Stimulated activated CD4-positive, alpha-beta T cell treated with anti-CD3 and anti-CD28 coated beads, Interleukin-4, amount 100 ng/mL, for 48 hours (primary cell): ENCODE measurements around the gene GTF2E1.
"Not testable (repeated sequence)": the region's sequence is repeated elsewhere in the genome, so short reads cannot be mapped to it uniquely, and the experiment has no call there.

Experiments
- DNase-seq, 2 donors: peaks; one replicate each; pipeline ENCODE4 v3.0.0-alpha.2; 2020; ENCODE audit warnings: low read depth in 2 of 2

Gene GTF2E1

DNA sequence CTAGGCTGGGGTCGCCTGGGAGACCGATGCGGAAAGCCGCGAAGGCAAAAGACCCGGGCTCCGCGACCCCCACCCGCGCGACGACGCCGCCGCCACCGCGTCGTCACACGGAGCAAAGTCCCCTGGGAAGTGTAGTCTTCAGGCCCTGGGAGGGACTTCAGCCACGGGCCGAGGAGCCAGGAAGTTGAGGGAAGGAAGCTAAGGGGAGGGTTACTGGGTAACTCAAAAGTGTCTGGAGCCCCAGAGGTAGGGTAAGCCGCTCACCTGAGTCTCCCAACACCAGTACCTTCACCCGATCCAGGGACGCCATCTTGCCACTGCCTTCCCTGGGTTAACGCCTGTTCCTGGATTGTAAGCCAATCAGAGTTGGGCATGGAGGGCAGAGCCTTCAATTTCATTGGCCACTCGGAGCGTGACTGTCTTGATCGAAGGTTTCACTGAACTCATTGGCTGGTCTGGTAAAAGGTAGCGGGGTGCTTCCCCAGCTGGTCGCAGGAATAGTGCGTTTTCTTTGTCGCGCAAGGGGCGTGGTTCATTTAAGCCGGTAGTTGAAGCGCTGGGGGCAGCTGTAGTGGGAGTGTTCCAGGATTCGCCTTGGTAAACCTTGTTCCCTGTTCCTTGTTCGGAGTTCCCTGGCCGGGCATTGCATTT is at the start of gene GTF2E1, which contains the start of gene RABL3:
GTF2E1 (plus strand) TSS at position 547 of the 651 bp plus-strand sequence. CDS start 7,809 bp downstream, outside the sequence.
RABL3 (minus strand) TSS at position 319 of the 651 bp plus-strand sequence; CDS start at position 310, 9 bp downstream.
- DNase-seq, result peak; percentile 90 to 93

DNA sequence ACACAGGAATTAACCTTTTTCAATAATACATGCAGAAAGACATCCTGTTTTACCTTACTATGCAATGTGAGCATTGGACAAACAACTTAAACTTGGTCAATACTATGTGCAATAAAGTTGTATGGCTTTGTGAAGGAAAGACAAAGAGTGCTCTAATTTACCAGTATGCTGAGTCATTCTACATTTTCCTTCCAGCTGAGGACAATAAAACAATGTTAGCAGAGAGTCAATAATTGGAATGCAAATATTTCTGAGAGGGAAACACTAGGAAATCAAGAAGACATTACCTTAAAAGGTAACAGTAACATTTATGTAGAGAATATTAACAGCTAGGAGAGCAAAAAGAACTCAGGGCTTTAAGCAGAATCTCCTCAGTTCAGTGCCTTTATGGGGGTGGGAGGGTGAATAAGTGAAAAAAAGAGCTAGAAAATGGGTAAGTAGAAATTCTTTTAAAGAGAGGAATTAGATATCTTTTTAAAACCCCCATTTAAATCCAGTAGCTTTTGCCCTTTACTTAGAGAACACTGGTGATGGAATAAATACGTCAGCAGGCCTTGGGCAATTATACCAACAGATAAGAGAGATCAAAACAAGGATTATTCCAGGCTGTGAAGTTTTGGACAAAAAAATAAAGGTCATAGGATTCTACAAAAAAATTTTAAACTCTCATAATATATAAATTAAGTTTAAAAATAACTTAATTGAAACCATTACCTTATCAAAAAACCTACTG is 48.9 kb upstream of the GTF2E1 start:
- DNase-seq, result no peak

DNA sequence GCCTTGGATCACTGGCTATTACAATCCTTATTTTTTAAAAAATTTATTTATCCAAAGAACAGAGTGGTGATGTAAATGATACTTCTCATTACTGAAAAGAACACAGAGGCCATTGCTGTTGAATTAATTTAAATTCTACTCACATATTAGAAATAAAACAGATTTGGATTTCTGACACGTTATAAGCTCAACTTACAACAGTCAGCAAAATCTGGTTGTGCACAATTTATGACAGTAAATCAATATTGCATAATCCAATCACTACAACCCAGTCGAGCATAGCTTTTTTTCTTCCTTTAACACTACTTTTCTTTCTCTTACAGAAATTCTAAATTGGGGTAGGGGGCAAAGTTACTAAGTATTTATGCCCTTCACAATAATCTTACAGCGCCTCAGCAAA is 43.2 kb upstream of the GTF2E1 start:
- DNase-seq, result no peak

DNA sequence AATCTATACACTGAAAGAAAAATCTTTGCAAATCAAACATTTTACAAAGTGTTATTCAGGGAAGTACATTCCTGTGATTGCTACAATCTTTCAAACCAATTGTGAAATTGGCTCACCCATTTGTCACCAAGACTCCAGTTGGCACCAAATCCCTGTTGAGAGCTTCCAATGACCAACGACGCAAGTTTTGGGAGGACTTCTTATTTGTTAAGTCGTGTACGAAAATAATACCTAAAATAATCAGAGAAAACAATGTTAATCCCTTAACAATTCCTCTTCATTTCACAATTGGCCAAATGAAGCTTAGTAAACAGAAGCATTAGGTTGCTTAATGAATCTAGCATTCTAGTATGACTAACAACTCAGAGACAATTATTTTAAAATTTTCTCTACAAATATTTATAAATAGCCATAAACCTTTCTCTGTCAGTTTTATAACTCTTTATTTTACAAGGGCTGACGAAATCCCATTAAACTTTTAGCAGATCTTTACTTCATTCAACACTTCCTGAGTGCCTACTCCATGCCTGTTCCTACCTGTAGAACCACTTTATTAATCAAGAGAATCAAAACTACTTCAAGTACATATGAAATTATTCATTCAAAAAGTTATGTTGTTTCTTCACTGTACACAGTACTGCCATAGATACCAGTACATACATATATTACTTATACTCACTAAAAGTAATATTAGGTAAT is 36.5 kb upstream of the GTF2E1 start:
- DNase-seq, result no peak

DNA sequence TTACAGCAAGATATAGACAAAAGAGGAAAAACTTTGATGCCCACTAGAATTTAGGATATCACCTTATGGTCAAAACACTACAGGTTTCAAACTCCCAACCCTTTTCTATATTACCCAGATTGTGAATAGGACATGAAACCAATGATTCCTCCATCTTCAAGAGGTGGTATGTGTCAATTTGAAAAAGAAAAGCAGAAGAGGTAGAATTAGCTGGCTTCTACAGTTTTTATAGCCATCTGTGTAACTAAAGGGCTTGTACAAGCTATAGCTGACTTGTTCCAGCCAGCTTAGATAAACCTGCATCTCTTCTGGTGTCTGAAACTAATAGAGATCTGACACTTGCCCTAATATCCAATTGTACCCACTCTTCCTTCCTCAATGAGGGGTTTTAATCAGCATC is 35.6 kb upstream of the GTF2E1 start:
- no peak for DNase-seq

DNA sequence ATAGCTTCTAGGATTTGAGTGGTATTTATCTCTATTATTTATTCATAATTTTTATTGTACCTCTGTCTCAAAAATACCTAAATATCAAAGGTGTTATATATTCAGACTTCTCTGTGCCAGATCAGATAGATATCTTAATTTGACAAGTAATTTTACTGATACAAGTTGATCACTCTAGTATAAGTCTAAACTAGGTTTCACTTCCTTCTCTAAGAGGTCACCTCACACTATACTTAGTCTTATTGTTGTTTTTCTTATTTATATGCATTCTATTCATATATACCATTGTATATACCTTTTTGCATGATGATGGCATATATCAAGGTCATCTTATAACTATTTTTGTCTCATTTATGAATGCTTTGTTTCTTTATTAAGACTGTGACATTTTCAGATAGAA is 34.1 kb upstream of the GTF2E1 start:
- no peak for DNase-seq

DNA sequence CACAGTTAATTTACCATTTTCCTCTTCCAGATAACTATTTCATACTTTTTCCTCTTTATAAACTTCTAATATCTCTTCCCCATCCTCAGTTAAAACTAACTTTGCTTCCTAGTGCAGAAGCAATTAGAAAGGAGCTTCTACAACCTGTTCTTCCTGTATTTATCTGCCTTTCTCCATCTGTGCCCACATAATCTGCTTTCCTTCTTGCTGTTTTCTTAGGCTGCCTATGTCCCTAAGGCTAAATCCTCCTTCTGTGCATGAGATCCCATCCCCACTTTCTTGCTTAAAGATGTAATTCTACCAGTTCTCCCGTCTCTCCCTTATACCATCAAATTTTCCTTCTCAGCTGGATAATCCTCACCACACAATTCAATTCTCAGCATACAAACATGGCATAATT is 32.2 kb upstream of the GTF2E1 start:
- DNase-seq, result no peak

DNA sequence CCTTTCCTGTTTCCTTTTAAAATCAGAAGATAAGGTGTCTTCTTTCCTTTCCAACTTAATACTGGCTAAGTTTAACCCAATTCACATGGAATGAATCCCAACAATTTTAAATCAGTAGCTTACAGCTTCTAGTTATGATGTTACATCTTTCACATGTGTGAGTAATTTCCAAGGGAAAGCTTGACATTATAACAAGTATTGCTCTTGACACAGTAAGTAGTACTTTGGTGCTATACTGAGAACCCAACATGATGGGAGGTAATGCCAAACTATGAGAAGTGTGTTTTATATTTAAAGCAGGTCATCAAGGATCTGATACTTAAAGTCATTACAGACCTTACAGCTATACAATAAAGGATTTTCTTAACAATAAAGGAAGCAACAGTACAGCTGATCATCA is 29.3 kb upstream of the GTF2E1 start:
- no peak for DNase-seq

DNA sequence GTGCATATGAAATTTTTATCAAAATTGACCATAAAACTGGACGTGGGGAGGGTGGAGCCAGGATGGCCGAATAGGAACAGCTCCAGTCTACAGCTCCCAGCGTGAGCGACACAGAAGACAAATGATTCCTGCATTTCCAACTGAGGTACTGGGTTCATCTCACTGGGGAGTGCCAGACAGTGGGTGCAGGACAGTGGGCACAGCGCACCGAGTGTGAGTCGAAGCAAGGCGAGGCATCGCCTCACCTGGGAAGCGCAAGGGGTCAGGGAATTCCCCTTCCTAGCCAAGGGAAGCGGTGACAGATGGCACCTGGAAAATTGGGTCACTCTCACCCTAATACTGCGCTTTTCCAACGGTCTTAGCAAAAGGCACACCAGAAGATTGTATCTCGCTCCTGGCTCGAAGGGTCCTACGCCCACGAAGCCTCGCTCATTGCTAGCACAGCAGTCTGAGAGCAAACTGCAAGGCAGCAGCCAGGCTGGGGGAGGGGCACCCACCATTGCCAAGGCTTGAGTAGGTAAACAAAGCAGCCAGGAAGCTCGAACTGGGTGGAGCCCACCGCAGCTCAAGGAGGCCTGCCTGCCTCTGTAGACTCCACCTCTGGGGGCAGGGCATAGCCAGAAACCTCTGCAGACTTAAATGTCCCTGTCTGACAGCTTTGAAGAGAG is 23.2 kb upstream of the GTF2E1 start:
- DNase-seq, result peak; percentile 23

DNA sequence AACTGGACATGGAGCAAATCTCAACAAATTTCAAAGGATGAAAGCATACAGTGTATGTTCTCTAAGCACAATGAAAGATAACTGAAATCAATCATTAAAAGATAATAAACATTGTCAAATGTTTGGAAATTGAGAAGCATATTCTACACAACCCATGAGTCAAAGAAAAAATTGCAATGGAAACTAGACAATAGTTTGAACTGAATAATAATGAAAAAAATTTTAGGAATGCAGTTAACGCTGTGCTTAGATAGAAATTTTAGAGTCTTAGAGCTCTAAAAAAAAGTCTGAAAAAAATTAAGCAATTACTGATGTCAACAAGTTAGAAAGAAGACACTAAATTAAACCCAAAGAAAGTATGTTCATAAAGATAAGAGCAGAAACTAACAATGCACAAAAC is 15.8 kb upstream of the GTF2E1 start:
- no peak for DNase-seq

DNA sequence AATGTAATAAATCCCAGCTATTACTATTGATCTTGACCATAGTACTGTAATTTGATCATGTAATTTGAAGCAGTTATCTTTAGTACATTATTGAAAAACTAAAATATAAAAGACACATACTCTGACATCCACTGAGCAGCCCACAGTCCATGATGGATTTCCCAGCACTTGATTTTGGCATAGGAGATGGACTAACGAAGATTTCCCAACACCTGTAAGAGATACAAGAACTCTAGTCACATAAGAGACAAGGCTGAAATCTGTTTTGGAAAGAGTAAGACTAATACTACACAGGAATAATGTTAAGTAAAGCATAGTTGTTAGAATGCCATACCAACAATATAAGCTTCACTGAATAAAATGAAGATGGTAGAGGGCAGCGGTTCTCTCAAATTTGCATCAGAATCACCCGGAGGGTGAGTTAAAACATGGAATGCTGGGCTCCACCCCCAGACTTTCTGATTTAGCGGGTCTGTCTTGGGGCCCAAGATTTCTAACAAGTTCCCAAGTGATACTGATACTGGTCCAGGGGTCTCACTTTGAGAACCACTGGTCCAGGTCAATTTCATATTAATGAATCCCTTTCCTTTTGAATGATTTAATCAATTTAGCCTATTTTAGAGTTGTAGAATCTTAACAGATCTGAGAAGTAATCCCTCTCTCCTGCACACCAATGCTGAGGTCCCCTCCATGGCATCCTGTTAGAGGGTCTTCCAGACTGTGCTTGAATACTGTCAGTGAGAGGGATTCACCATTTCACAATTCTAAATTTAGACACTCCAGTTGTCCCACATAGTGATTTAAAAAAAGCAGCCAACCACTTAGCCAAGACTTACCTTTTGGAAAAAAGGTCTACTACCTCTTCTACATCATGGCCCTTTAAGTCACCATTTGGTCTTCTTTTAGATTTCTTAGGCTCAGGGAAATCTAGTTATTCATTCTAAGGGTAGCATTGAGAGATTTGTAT is 11.7 kb upstream of the GTF2E1 start:
- no peak for DNase-seq

DNA sequence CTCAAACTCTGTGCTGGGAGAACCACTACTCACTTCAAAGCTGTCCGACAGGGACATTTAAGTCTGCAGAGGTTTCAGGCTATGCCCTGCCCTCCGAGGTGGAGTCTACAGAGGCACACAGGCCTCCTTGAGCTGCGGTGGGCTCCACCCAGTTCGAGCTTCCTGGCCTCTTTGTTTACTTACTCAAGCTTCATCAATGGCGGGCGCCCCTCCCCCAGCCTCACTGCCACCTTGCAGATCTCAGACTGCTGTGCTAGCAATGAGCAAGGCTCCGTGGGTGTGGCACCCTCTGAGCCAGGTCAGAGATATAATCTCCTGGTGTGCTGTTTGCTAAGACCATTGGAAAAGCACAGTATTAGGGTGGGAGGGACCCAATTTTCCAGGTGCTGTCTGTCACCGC is 4.5 kb upstream of the GTF2E1 start:
- DNase-seq, result not testable (repeated sequence)

DNA sequence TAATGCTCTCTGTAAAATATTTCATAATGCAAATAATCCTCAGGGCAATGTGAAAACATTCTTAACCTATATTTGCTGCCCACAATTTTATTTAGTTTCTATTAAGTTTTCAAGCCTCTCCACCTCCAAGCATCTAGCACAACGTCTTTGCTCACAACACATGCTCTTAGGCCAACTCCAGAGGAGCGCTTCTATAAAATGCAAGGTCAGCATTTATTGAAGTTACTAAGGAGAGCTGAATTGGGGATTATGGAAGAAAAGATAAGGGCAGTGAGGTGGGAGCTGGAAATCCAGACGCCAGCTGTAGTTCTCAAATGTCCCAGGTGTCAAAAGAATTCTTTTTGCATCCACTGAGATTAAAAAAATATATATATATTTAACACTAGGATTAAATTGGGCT is 1.2 kb upstream of the GTF2E1 start:
- no peak for DNase-seq

DNA sequence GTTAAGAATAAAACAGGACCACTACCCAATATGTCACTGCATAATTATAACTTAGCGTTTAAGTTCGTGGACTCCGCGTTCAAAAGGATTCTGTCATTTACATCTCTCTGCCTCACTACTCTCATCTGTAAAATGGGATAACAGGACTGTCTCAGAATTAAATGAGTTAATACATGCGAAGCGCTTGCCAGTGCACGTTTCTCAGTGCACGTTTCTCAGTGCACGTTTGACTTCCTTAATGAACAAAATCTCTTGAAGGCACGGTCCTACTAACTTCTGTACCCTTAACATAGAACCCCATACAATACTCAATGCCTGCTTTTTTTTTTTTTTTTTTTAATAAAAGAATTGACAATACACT is 727 bp upstream of the GTF2E1 start:
- DNase-seq, result no peak

DNA sequence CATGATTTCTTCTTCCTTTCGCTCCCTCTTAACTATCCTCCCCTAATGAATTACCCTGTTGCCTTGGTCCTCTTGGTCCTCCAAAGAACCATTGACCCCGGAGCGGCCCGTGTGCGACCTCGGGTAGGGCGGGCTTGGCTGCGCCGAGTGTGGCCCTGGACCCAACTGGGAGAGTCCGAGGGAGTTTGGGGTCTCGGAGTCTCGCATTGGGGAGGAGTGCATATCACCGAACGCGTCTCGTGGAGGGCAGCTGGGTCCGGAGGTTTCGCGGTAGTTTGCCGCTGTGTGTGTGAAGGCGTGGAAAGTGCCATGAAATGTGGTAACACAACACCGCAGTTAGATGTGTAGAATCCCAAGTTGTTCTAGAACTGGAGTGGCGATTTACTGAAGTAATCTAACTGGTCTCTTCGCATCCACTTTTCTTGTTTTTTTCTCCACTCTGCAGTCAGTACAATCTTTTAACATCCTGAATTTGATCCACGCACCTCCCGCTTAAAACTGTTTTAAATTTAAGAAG is 363 bp downstream of the GTF2E1 start:
- DNase-seq, result peak in 1 of 2 donors; percentile 11

DNA sequence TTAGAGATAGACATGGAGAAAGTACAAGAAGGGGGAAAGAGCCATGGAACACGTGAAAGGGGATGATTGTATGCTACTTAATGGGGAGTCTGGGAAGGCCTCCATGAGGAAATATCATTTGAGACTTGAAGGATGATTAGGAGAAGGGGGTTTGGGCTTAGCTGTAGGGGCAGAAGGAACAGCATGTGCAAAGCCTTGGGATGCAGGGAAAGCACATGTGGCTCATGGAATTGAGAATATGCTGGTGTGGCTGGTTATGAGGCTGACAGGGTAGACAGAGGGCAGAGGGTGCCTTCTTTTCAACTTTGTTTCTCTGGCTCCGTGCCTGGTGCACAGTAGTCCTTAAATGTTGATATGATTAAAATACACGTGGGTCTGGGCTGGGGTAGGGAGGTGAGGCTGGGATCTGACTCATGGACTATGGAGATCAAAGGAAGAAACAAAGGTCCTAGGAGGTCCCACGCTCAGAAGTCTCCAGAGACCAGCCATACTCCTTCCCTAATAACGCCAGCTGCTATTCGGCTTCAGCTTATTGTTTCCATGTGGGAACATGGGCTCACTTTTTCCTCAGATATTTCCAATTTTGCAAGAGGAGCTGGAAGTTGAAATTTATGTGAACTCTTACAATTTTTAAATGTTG is 1.1 kb downstream of the GTF2E1 start:
- DNase-seq, result no peak

DNA sequence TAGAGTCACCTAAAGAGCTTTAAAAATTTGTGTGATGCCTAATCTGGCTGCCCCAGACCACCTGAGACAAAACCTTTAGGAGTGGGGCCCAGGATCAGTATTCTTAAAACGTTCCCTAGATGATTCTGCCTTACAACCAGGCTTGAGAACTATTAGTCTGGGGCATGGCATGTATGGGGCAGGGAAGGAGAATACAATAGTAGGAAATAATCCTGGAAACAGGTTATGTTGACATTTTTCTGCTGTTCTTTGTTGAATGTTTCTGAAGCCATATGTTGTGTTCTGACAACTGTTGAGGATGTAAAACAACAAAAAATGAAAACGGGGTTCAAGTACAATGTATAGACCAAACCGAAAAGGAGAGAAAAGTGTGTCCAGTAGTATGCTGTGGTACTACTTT is 2.9 kb downstream of the GTF2E1 start:
- no peak for DNase-seq

DNA sequence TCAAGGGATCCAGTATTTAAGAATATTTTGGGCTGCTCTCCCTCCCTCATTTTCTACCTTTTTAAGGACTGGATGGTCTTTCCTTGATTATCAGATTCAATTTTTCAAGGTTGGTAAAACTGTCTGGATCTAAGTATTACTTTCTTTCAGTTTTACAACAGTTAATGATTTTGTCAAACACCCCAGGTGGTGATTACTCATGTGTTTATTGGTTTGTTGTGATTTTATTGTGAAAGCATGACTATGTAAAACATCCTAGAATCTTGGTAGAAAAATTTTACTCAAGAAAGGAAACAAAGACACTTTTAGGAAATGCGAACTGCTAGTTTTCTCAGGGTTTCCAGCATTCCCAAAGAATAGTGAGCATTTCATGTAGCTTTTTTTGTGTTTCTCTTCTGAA is 7.3 kb downstream of the GTF2E1 start:
- DNase-seq, result no peak

DNA sequence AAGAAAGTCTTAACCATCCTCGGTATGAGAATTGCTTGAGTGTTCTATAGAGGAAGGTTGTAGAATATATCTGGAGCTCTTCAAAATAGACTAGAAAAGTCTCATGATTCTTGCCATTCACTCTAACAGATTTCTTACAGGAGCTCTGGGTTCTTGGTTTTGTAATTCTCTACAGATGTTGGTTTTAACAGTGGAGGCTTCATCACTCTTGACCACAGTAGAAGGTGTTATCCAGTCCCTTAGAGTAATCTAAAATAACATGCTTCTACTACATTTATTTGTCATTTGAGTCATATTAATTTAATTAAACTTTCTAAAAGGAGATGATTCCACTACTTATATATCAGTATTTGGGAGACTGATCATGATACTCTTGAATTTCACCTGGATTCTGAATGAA is 9.7 kb downstream of the GTF2E1 start:
- DNase-seq, result no peak

DNA sequence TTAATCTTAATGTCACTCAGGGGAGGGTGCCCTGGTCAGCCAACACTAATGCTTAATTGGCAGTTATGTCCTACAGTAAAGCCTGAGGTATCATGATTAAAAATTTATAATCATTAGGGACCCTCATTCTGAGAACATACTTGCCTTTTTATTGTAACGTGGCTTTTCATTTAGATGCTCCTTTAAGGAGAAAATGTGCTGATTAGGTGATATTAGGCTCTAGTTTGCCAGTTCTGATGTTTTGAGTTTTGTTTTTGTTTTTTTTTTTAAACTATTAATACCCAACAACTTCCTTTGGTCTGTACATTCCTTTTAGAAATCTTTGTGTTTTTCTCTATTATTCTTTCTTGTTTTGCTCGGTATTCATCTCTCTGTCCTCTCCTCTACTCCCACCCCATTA is 10.3 kb downstream of the GTF2E1 start:
- DNase-seq, result no peak
